Measurements from ENCODE around the gene ATP9B. TPM values are rescaled to one million over a fixed set of nuclear protein-coding genes. Genes with fewer than 3 reads are reported as not detected.

ATP9B gene
- polyA plus RNA-seq, 1 of the 3 experiments (the other 2 are of a cell fraction), result 11.2 TPM

DNA sequence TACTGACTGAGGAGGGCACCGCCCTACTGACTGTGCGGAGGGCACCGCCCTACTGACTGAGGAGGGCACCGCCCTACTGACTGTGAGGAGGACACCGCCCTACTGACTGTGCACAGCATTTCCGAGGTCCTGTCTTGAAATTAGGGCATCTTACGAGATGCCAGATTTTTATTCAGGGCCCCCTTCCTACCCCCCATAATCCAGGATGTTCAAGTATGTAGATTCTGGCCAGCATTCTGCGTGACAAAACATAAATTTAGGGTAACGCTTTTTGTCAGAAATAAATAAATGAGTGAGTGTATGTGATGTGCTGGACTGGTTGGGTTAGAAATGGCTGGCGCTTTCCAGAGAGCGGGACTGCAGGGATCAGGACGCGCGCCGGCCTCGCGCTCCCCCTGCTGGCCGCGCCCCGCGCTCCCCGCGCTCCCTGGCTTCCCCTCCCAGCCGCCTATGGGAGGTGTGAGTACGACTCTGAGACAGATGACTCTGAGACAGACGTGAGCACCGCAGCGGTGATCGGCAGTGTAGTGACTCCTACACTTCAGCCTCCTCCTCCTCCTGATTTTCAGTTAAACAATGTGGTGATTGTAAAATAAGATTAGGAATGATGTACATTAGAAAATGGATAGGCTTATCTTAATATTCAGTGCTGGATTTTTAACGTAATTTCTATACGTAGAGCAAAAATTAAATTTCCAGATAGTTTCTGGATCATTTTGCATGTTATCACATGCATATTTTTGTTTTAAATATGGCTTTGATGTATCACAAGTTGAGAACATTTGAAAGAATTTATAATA is 177.3 kb downstream of the ATP9B start:
- H3K4me2 ChIP-seq, result no peak overlapping the region

DNA sequence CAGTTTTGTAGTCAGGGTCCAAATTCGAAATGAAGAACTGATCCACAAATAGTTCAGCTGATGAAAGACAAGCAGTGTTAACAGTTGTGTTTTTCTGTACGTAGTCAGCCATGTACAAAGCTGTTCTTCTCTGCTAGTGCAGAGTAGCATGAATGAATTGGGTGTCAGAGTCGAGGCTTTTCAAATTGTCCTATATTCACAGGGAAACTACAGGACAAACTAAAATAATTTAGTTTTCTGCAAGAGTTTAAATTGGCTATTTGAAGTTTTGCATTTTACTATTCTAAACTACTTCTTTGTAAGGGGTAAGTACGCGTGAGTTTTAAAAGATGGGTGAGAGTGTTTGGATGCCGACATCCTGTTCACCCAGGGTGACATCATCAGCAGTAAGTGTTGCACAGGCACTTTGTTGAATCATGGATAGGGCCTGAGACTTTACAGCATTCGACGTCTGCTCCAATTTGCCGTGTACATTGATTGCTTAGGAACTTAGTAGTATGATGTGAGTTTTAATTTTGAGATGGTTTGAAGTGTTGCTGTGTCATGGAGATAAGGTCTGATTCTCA is 179.4 kb downstream of the ATP9B start:
- Histone ChIP-seq H3K9me2 (no peaks in the 10 kb centered on the region), H2AFZ (ENCODE audit: low read depth) (no peak overlapping the region), H3K4me1 (ENCODE audit: control insufficient read depth in 1 of 2, insufficient read depth in 2 of 2, low read depth in 1 of 2, low read length in 1 of 2) (peaks cover 0 to 26% of the 10 kb centered on the region in 2 experiments; a peak in 2 of 4 replicates), H3F3A (replicated peaks; ENCODE audit: insufficient read depth) (peaks cover 4% of the 10 kb centered on the region), H3K27ac (ENCODE audit: low read depth in 2 of 2, low read length in 1 of 2) (no peak overlapping the region), H3K4me2 (no peak overlapping the region), H4K20me1 (ENCODE audit: insufficient read depth) (no peaks in the 10 kb centered on the region), H3K36me3 (replicated peaks in 1 of 2; ENCODE audit: control insufficient read depth in 1 of 2, insufficient read depth in 2 of 2, low read length in 1 of 2) (peaks cover under 1 to 4% of the 10 kb centered on the region in 2 experiments), H3K79me2 (ENCODE audit: insufficient read depth) (no peaks in the 10 kb centered on the region), H3K9me3 (no peaks in the 10 kb centered on the region), H3K9ac (no peak overlapping the region), H3K27me3 (ENCODE audit: insufficient read depth) (no peaks in the 10 kb centered on the region), H3K4me3 (ENCODE audit: low read depth in 2 of 2, low read length in 1 of 2) (no peak overlapping the region)
- DNase-seq, result no peak
- POLR2A ChIA-PET, result no interaction called here
- CTCF ChIA-PET, result interaction anchor here (1.2 to 1.8 kb wide), 2 partner anchors 9 to 179 kb away, joined by 3 to 4 read pairs; partner anchors contain the start of gene ATP9B
- 90% methylated on average over 9 of the region's 9 CpGs for WGBS (ENCODE audit: low lambda C conversion rate)
- TF ChIP-seq TCF12 (IDR thresholded peaks at IDR 0.05) (no peak), NFIC (IDR thresholded peaks at IDR 0.05; ENCODE audit: borderline replicate concordance) (no peak), GATA2 (CRISPR knock-in tag; IDR thresholded peaks at IDR 0.05) (no peak), RFX5 (IDR thresholded peaks at IDR 0.05; ENCODE audit: low read length) (no peak), FOXJ3 (CRISPR knock-in tag; IDR thresholded peaks at IDR 0.05) (no peak), SMC3 (IDR thresholded peaks at IDR 0.05; ENCODE audit: low read depth, low read length) (no peak), YY1 (IDR thresholded peaks at IDR 0.05; ENCODE audit: low read depth) (no peak)
- TF ChIP-seq, protein P1, sequence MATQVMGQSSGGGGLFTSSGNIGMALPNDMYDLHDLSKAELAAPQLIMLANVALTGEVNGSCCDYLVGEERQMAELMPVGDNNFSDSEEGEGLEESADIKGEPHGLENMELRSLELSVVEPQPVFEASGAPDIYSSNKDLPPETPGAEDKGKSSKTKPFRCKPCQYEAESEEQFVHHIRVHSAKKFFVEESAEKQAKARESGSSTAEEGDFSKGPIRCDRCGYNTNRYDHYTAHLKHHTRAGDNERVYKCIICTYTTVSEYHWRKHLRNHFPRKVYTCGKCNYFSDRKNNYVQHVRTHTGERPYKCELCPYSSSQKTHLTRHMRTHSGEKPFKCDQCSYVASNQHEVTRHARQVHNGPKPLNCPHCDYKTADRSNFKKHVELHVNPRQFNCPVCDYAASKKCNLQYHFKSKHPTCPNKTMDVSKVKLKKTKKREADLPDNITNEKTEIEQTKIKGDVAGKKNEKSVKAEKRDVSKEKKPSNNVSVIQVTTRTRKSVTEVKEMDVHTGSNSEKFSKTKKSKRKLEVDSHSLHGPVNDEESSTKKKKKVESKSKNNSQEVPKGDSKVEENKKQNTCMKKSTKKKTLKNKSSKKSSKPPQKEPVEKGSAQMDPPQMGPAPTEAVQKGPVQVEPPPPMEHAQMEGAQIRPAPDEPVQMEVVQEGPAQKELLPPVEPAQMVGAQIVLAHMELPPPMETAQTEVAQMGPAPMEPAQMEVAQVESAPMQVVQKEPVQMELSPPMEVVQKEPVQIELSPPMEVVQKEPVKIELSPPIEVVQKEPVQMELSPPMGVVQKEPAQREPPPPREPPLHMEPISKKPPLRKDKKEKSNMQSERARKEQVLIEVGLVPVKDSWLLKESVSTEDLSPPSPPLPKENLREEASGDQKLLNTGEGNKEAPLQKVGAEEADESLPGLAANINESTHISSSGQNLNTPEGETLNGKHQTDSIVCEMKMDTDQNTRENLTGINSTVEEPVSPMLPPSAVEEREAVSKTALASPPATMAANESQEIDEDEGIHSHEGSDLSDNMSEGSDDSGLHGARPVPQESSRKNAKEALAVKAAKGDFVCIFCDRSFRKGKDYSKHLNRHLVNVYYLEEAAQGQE (IDR thresholded peaks at IDR 0.05; ENCODE audit: low read depth, low read length), result no peak

More for the DNA sequence above, 177.3 kb downstream of the ATP9B start:
- Histone ChIP-seq H4K20me1 (ENCODE audit: insufficient read depth) (no peaks in the 10 kb centered on the region), H3K27me3 (ENCODE audit: insufficient read depth) (no peaks in the 10 kb centered on the region), H3K9me3 (no peaks in the 10 kb centered on the region), H3K9me2 (no peaks in the 10 kb centered on the region), H3K27ac (ENCODE audit: low read depth in 2 of 2, low read length in 1 of 2) (no peak overlapping the region), H3K4me1 (ENCODE audit: control insufficient read depth in 1 of 2, insufficient read depth in 2 of 2, low read depth in 1 of 2, low read length in 1 of 2) (peaks cover 7 to 21% of the 10 kb centered on the region in 2 experiments; a peak in 3 of 4 replicates), H3K36me3 (replicated peaks in 1 of 2; ENCODE audit: control insufficient read depth in 1 of 2, insufficient read depth in 2 of 2, low read length in 1 of 2) (no peaks in the 10 kb centered on the region), H3K9ac (no peak overlapping the region), H3K4me3 (ENCODE audit: low read depth in 2 of 2, low read length in 1 of 2) (peak overlapping the region; percentile 14 to 36; a peak in 2 of 4 replicates), H3K79me2 (ENCODE audit: insufficient read depth) (no peaks in the 10 kb centered on the region), H2AFZ (ENCODE audit: low read depth) (0 out of 2 replicates have a peak overlapping the region, but pooled peaks have one; percentile 39), H3F3A (replicated peaks; ENCODE audit: insufficient read depth) (peaks cover 4% of the 10 kb centered on the region)
- TF ChIP-seq RFX5 (IDR thresholded peaks at IDR 0.05; ENCODE audit: low read length), result no peak
- no peak for TF ChIP-seq EP300 (IDR thresholded peaks at IDR 0.05; ENCODE audit: borderline replicate concordance in 1 of 2, low read depth in 1 of 2, low read length in 1 of 2)
- peak; percentile 46 for TF ChIP-seq CHD2 (IDR thresholded peaks at IDR 0.05; ENCODE audit: low read length, partially characterized antibody)
- TF ChIP-seq NRF1 (IDR thresholded peaks at IDR 0.05; ENCODE audit: low read depth, low read length), result 0 out of 2 replicates have a peak, but pooled peaks have one; percentile 9
- TF ChIP-seq SMC3 (IDR thresholded peaks at IDR 0.05; ENCODE audit: low read depth, low read length), result peak; percentile 70
- peak; percentile 40; the same call in 1 of the 2 replicates for TF ChIP-seq MXI1 (IDR thresholded peaks at IDR 0.05; ENCODE audit: low read depth, low read length)
- TF ChIP-seq YY1 (IDR thresholded peaks at IDR 0.05; ENCODE audit: low read depth), result no peak
- no peak for TF ChIP-seq EZH2phosphoT487 (IDR thresholded peaks at IDR 0.05; ENCODE audit: borderline replicate concordance, low read depth)
- TF ChIP-seq, protein P2, sequence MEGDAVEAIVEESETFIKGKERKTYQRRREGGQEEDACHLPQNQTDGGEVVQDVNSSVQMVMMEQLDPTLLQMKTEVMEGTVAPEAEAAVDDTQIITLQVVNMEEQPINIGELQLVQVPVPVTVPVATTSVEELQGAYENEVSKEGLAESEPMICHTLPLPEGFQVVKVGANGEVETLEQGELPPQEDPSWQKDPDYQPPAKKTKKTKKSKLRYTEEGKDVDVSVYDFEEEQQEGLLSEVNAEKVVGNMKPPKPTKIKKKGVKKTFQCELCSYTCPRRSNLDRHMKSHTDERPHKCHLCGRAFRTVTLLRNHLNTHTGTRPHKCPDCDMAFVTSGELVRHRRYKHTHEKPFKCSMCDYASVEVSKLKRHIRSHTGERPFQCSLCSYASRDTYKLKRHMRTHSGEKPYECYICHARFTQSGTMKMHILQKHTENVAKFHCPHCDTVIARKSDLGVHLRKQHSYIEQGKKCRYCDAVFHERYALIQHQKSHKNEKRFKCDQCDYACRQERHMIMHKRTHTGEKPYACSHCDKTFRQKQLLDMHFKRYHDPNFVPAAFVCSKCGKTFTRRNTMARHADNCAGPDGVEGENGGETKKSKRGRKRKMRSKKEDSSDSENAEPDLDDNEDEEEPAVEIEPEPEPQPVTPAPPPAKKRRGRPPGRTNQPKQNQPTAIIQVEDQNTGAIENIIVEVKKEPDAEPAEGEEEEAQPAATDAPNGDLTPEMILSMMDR (IDR thresholded peaks at IDR 0.05), result peak; percentile 94
- no peak for TF ChIP-seq USF1 (IDR thresholded peaks at IDR 0.05; ENCODE audit: borderline replicate concordance, low read depth)
- TF ChIP-seq FOSL2 (IDR thresholded peaks at IDR 0.05; ENCODE audit: borderline replicate concordance, low read depth), result no peak
- no peak for TF ChIP-seq TCF12 (IDR thresholded peaks at IDR 0.05)
- TF ChIP-seq RAD21 (IDR thresholded peaks at IDR 0.05; ENCODE audit: low read length), result peak; percentile 87
- CTCF ChIA-PET, result no interaction called here
- WGBS (ENCODE audit: low lambda C conversion rate), result 16% methylated on average over 25 of the region's 31 CpGs
- peak; percentile 89 for DNase-seq
- POLR2A ChIA-PET, result no interaction called here
